HFFc6 (cell line): ENCODE data around the gene CFAP251. TPM values are rescaled to one million over a fixed set of nuclear protein-coding genes. Genes with fewer than 3 reads are reported as not detected.

Experiments used
- DNase-seq: peaks from one replicate; pipeline ENCODE4 v3.0.0-alpha.2; 2018
- H3K27ac Mint-ChIP-seq: 2 replicates; pipeline ENCODE4 v1.8.0; 2020; ENCODE audit warnings: mild to moderate bottlenecking, mixed read lengths
- H3K27me3 Mint-ChIP-seq: 2 replicates; pipeline ENCODE4 v1.8.0; 2021; ENCODE audit warnings: mild to moderate bottlenecking, moderate library complexity, mixed read lengths; ENCODE audit not compliant: insufficient read depth
- H3K36me3 Mint-ChIP-seq: 2 replicates; pipeline ENCODE4 v1.8.0; 2021; ENCODE audit warnings: low read depth, mixed read lengths
- H3K4me1 Mint-ChIP-seq: 2 replicates; pipeline ENCODE4 v1.8.0; 2020; ENCODE audit warnings: low read depth, mixed read lengths
- H3K4me3 Mint-ChIP-seq: 2 replicates; pipeline ENCODE4 v1.8.0; 2020; ENCODE audit warnings: mild to moderate bottlenecking, moderate library complexity, mixed read lengths
- H3K9me3 Mint-ChIP-seq: 2 replicates; pipeline ENCODE4 v1.8.0; 2020; ENCODE audit warnings: mild to moderate bottlenecking, mixed read lengths
- CTCF ChIP-seq: fragments of 200-600 bp; sonication (generic); IDR thresholded peaks from 2 replicates; pipeline ENCODE4 v1.5.0; 2021; ENCODE audit warnings: antibody characterized with exemption, mild to moderate bottlenecking
- total RNA-seq, 6 experiments: library from RNA; stranded (reverse); fragmentation: NEBNext Ultra II Directional; extraction: Animal tissue kit (Norgen Biotek cat#: 25700); gene quantifications; 2 replicates in 1 of 6; 3 replicates in 5 of 6; pipeline ENCODE4 v1.2.3, GENCODE V29; 2021

Gene CFAP251
- total RNA-seq, 6 experiments from 2014 or later, result 0.66 to 4.2 (median 3.3) TPM

GRCh38 chr12:121894633-121895032 is 23.8 kb upstream of the CFAP251 start:
- Mint-ChIP-seq H3K27me3 (peaks cover 3% of the 10 kb centered on the region; the same call in 1 of the 2 replicates), H3K4me1 (peaks cover 31% of the 10 kb centered on the region), H3K36me3 (peaks cover 30% of the 10 kb centered on the region), H3K9me3 (no peaks in the 10 kb centered on the region), H3K4me3 (no peak overlapping the region), H3K27ac (peak overlapping the region; percentile 59)
- peak; percentile 62 for TF ChIP-seq CTCF
- DNase-seq, result peak; percentile 10

- Mint-ChIP-seq H3K27ac (no peak overlapping the region), H3K9me3 (no peaks in the 10 kb centered on the region), H3K4me3 (no peak overlapping the region), H3K27me3 (peaks cover 3% of the 10 kb centered on the region; the same call in 1 of the 2 replicates), H3K4me1 (peaks cover 19% of the 10 kb centered on the region), H3K36me3 (peaks cover 40% of the 10 kb centered on the region)
- no peak for DNase-seq
- TF ChIP-seq CTCF, result no peak
Measured at GRCh38 chr12:121898287-121898686, 20.1 kb upstream of the CFAP251 start.

- Mint-ChIP-seq H3K36me3 (peaks cover 32% of the 10 kb centered on the region), H3K4me3 (no peak overlapping the region), H3K27ac (no peak overlapping the region), H3K27me3 (peaks cover 2% of the 10 kb centered on the region; the same call in 1 of the 2 replicates), H3K4me1 (peaks cover 6% of the 10 kb centered on the region), H3K9me3 (no peaks in the 10 kb centered on the region)
- TF ChIP-seq CTCF, result no peak
- DNase-seq, result no peak
Measured at GRCh38 chr12:121899590-121899989, 18.8 kb upstream of the CFAP251 start.

GRCh38 chr12:121903202-121903601 is 15.2 kb upstream of the CFAP251 start:
- no peak for DNase-seq
- no peak overlapping the region for H3K4me3 Mint-ChIP-seq
- H3K36me3 Mint-ChIP-seq, result peaks cover 29% of the 10 kb centered on the region
- peaks cover 7% of the 10 kb centered on the region for H3K4me1 Mint-ChIP-seq
- peaks cover 2% of the 10 kb centered on the region; the same call in 1 of the 2 replicates for H3K27me3 Mint-ChIP-seq
- H3K9me3 Mint-ChIP-seq, result no peaks in the 10 kb centered on the region
- no peak for TF ChIP-seq CTCF
- H3K27ac Mint-ChIP-seq, result no peak overlapping the region

- no peaks in the 10 kb centered on the region for H3K9me3 Mint-ChIP-seq
- DNase-seq, result peak; percentile 59
- H3K27ac Mint-ChIP-seq, result no peak overlapping the region; the same call in 1 of the 2 replicates
- TF ChIP-seq CTCF, result no peak
- H3K27me3 Mint-ChIP-seq, result no peaks in the 10 kb centered on the region
- no peak overlapping the region; the same call in 1 of the 2 replicates for H3K4me3 Mint-ChIP-seq
- H3K4me1 Mint-ChIP-seq, result peaks cover 7% of the 10 kb centered on the region
- H3K36me3 Mint-ChIP-seq, result peaks cover 30% of the 10 kb centered on the region
Measured at GRCh38 chr12:121905746-121906145, 12.6 kb upstream of the CFAP251 start.

GRCh38 chr12:121908702-121909101 is 9.7 kb upstream of the CFAP251 start:
- no peak for TF ChIP-seq CTCF
- peak overlapping the region; percentile 17; the same call in 1 of the 2 replicates for H3K27ac Mint-ChIP-seq
- peaks cover 7% of the 10 kb centered on the region for H3K4me1 Mint-ChIP-seq
- no peak for DNase-seq
- peaks cover 30% of the 10 kb centered on the region for H3K36me3 Mint-ChIP-seq
- H3K4me3 Mint-ChIP-seq, result no peak overlapping the region
- no peaks in the 10 kb centered on the region; the same call in 1 of the 2 replicates for H3K27me3 Mint-ChIP-seq
- H3K9me3 Mint-ChIP-seq, result no peaks in the 10 kb centered on the region
